Inferior parietal cortex (tissue), 1 donor: ENCODE data around the gene CDIPT.
"Not testable (repeated sequence)": the region's sequence is repeated elsewhere in the genome, so short reads cannot be mapped to it uniquely, and the experiment has no call there.

Experiments used
- DNase-seq: peaks from one replicate; pipeline ENCODE4 v3.0.0-alpha.2; 2016; ENCODE audit errors: extremely low spot score

CDIPT gene

GRCh38 chr16:29862884-29863668 is at the start of gene CDIPT:
Gene CDIPT, minus strand, starts transcription at chr16:29863226. Its CDS starts 369 bp downstream, at chr16:29862857.
- peak; percentile 98 for DNase-seq

- no peak for DNase-seq
Measured at GRCh38 chr16:29912087-29912486, 49.1 kb upstream of the CDIPT start.

- DNase-seq: no peak
Measured at GRCh38 chr16:29911676-29912010, 48.6 kb upstream of the CDIPT start.

DNA sequence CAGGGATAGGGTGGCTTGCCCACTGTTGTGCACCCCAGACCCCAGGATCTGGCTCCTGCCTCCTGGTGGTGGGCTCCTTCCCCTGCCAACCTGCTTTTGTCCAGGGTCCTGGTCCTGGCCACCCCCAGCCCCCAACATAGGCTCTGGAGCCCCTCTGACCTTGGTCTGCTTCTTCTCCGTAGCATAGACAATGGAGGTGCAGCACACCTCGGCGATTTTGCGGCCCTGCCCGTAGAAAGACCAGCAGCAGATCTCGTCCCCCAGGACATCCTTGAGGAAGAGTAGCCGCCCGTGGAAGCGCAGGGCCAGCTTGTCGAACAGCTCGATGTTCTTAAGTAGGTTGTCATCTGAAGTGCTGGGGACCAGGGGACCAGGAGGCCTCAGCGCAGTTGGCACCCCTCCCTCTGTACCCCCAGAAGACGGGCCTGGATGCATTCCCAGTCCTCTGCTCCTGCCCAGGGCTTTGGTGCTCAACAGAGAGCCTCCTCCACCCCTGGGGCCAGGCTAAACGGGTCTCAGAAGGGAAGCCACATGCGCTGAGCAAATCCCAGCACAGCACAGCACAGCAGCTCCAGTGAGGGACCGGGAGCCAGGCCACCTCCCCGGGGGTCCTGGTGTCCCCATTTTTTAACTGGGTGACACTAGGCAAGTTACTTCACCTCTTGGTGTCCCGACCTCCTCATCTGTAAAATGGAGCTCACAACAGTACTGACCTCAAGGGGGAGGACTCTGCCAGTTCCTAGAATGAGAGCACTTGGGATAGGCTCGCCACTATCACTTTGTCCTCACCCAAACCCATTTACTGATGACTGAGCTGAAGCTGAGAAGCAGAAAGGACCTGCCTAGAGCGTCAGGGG is 48.0 kb upstream of the CDIPT start:
- DNase-seq: no peak

DNA sequence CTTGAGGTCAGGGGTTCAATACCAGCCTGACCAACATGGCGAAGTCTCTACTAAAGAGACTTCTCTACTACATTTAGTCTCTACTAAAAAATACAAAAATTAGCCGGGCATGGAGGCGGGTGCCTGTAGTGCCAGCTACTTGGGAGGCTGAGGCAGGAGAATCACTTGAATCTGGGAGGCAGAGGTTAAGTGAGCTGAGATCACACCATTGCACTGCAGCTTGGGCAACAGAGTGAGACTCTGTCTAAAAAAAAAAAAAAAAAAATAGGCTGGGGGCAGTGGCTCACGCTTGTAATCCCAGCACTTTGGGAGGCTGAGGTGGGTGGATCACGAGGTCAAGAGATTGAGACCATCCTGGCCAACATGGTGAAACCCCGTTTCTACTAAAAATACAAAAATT is 46.8 kb upstream of the CDIPT start:
- DNase-seq: not testable (repeated sequence)

- DNase-seq: no peak
Measured at GRCh38 chr16:29909391-29909790, 46.4 kb upstream of the CDIPT start.

DNA sequence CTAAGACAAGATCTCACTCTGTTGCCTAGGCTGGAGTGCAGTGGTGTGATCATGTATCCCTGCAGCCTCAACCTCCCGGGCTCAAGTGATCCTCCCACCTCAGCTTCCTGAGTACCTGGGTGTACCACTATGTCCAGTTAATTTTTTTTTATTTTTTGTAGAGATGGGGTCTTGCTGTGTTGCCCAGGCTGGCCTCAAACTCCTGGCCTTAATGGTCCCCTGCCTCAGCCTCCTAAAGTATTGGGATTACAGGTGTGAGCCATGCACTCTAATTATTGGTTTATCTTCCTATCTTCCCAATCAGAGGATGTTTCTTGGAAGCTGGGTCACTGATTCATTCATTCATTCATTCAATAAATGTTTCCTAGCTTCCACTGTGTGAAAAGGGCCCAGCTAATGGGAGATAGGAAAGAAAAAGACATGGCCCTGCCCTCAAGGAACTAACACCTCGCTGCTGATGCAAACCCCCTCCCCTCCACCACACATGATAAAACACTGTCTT is 45.7 kb upstream of the CDIPT start:
- DNase-seq: no peak

GRCh38 chr16:29907973-29908372 is 44.9 kb upstream of the CDIPT start:
- DNase-seq: no peak

DNA sequence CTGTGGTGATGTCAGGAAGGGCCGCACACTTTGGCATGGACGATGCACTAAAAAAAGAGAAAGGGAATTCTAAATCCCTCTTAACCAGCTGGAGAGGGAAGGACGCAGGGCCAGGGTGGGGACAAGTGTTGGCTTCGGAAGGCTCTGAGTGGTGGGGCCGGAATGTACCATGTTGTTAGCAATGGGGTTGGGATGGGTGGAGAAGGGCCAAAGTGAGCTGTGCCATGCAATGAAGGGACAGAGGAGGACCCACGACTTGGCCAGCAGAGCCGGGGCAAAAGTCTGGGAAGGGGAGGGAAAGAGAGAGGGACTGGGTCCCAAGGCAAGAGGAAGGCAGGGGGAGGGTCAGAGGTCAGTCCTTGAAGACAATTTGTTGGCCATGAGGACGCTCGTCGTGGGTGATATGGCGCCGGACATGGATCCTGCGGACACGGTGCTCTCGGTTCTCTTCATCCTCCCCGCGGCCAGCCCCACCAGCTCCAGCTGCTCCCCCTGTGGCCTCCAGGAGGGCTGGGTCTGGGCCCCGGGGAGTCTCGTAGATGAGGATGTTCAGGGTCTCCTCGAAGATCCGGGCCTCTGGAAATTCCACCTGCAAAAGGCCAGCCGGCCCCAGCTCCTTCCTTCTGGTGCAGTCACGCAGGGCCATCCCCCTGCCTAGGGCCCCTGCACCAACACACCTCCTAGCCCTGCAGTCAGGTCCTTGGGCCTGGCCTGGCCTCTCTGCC is 43.7 kb upstream of the CDIPT start:
- DNase-seq: no peak

DNA sequence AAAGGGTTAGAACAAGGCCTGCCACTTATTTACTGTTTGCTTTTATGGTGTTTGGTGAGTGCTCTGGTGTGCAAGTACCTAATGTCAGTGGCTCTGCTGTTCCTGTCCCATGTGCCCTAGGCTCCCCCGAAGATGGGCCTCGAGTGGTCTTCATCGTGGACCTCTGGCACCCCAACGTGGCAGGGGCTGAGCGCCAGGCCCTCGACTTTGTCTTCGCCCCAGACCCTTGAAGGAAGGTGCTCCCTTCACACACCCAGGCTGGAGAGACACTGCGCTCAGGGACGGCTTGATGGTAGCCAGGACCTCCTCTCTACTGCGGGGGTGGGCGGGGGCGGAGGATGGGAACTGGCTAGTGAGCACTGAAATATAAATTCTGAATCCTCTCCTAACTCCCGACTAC is 42.6 kb upstream of the CDIPT start:
- no peak for DNase-seq

DNA sequence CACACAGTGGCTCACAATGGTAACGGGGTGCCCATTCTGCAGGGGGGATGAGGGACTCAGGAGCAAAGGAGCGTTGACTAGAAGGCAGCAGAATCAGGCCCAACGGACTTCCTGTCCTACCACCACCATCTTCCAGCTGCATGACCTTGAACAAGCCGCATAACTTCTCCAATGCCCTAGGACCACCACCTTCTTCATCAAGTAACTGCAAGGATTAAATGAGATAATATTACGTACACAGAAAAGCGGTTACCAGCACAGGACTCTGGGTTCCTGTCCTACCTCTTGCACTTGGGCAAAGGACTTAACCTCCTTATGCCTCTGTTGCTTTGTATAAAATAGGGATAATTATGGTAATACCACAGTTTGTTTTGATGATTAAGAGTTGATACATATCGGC is 41.9 kb upstream of the CDIPT start:
- DNase-seq: no peak

GRCh38 chr16:29903590-29903989 is 40.6 kb upstream of the CDIPT start:
- no peak for DNase-seq

- DNase-seq: no peak
Measured at GRCh38 chr16:29901607-29901945, 38.5 kb upstream of the CDIPT start.

DNA sequence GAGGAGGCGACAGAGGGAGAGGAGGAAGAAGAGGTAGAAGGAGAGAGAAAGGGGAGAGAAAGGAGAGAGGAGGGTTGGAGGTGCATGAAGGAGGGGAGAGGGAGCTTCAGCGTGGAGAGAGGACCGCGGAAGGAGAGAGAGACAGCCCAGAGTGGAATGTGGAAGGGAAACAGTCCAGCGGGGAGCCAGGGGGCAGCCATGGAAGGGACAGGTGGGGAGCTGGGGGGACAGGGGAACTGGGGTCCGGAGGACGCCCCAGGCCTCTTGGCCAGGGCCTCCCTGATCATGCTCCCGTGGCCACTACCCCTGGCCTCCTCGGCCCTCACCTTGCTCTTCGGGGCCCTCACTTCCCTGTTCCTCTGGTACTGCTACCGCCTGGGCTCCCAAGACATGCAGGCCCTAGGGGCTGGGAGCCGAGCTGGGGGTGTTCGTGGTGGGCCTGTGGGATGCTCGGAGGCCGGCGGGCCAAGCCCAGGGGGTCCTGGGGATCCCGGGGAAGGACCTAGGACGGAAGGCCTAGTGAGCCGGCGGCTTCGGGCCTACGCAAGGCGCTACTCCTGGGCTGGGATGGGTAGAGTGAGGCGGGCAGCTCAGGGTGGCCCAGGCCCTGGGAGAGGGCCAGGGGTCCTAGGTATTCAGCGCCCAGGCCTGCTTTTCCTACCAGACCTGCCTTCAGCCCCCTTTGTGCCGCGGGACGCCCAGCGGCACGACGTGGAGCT is 38.0 kb upstream of the CDIPT start:
- no peak for DNase-seq

- DNase-seq: peak; percentile 78
Measured at GRCh38 chr16:29900102-29900887, 37.3 kb upstream of the CDIPT start, which contains the start of gene ASPHD1. Gene ASPHD1, plus strand, starts transcription at chr16:29900488. Its CDS starts 484 bp downstream, at chr16:29900972.

DNA sequence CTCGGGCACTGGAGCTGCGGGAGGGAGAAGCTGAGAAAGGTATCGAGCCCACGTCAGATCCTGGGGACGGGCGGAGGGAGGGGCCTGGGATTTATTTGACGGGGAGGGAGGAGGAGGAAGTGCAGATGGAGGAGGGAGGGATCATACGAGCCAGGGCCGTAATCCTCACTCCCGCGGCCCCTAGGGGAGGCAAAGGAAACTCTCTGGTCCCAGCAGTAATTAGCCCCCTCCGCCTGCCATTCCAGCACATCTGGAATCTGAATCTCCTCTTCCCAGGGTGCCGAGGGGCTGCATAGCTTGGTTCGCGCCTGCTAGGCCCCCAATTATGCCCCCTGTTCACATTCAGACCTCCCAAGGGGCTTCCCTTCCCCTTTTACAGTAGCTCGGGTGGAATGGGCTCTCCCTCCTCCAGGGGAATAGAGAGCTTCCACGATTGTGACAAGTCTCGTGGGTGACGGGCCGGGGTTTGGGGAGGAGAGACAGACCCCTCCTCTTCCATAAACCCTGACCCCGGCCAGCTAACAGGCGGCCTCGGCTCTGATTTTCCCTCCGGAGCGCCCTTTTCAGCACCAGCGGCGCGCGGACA is 36.6 kb upstream of the CDIPT start, which contains the start of gene SEZ6L2:
Gene SEZ6L2 (minus strand): TSS at position 35 of the 586 bp plus-strand sequence. CDS start 531 bp downstream, outside the sequence.
- peak; percentile 74 for DNase-seq

- no peak for DNase-seq
Measured at GRCh38 chr16:29898804-29899515, 35.9 kb upstream of the CDIPT start.

- DNase-seq: no peak
Measured at GRCh38 chr16:29898135-29898803, 35.2 kb upstream of the CDIPT start.

DNA sequence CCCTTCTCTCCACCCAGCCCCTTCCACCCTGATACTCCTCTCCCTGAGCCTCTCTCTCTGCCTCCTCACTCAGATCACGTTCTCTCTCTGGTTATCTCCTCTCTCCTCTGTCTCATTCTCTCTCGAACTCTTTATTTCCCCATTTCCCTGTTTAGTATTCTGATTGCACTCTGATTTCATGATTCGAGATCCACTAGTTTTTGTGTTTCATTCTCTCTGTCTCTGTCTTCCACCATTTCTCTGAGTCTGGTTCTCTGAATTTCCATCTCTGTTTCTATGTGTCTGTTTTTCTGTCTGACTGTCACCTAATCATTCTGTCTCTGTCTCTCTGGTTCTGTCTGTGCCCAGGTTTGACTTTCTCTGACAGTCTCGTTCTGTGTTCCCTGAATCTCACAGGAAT is 34.3 kb upstream of the CDIPT start:
- DNase-seq: no peak
